HuH-7 (cell line): ENCODE results near the gene TAS2R1.
"Not testable (repeated sequence)": the region's sequence is repeated elsewhere in the genome, so short reads cannot be mapped to it uniquely, and the experiment has no call there.

ENCODE experiments used
- DNase-seq: peaks from one replicate; pipeline ENCODE4 v3.0.0; 2011; ENCODE audit warnings: low spot score

Gene TAS2R1

DNA sequence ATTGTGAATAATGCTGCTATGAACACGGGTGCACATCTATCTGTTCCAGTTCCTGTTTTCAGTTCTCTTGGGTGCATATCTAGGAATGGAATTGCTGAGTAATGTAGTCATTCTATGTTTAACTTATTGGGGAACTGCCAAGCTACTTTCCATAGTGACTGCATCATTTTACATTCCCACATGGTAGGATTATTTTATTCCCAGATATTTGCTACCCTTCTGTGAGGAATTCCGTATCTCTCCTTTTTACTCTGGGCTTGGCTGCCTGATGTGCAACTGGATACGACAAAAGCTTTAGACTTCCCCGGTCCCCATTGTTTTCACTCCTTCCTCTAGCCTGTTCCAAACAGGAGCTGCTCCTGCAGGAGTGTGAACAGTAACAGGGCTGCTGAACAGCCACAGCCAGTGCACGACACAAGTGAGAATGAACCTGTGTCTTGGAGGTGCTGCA, 7.2 kb downstream of the TAS2R1 start:
- DNase-seq, result no peak

DNA sequence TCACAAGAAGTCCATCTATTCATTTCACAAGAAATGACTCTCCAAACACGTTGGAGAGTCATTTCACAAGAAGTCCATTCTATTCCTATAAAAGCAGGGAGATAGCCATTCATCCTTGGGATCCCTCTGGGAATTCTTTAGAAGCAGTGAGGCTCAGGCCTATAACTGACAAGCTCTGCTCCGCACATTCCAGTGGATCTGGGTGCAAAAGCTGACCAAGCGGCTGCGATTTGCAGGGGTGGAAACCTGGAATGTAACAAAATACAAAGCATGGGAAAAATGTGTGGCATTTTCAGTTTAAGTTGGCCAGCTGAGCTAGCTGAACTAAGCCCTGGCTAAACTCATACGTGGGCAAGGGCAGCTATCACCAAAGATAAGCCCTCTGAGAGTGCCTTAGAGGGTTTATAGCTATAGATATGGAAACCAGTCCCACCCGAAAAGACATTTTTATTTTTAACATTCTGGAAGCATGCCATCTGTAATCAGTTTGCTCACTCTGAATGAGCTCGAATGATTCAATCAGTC, 8.7 kb downstream of the TAS2R1 start:
- no peak for DNase-seq

DNA sequence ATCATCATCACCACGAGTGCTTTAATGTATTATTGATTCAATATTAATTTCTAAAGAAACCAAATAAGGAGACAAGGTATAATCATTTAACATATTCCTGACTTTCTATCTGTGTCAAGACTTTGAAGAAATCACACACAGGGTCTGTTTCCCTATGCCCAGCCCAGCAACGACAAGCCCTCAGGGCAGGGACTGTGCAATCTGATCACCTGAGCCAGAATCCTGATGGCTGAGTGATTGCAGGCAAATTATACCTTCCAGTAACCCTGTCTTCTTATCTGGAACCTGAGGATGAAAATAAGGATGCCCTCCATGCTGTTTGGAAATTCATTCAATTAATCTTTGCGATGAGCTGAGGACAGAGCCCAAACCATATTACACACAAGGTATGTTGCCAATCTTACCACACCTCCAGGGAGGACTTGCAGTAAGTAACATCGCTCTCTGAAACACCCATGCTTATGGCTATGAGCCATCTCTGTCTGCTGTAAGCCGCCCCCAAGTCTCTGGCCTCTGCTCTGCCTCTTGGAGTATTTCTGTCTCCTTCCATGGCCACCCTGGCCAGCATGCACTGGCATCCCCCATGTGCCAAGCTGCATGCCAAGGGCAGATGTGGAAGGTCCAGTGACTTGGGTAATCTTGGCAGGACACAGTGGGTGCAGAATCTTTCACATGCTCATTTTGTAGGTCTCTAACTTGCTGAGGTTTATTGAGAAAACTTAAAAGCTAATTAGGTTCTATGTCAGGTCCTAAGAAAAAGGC, 10.6 kb downstream of the TAS2R1 start:
- no peak for DNase-seq

DNA sequence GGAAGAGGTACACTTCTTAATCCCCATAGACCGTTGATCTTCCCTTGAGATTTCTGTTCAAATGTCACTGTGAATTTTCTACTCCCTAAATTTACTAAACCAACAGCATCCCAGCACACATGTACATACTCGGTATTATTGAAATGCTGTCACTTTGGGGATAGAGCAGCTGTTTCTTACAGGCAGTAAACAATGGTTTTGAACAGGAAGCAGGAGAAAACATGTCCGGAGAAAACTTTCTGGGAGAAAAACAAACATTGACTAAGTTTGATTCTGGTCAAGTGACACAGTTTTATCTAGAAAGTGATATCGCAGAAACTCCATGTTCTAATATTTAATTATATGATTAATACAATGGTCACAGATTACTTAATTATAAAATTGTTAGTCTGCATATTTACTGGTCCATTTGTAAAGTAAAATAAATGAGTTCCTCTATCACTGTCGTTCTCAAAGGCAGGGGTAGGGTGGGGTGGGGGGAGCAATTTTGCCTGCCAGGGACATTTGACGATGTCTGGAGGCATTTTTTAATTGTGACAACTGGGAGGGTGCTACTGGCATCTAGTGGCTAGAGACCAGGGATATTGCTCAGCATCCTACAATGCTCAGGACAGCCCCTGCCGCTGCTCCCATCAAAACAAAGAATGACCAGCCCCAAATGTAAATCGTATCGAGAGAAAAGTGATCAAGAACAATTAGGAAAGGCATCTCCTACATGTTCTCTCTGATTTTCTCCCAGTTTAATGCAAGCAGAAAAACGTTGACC, 12.2 kb downstream of the TAS2R1 start:
- DNase-seq, result no peak

DNA sequence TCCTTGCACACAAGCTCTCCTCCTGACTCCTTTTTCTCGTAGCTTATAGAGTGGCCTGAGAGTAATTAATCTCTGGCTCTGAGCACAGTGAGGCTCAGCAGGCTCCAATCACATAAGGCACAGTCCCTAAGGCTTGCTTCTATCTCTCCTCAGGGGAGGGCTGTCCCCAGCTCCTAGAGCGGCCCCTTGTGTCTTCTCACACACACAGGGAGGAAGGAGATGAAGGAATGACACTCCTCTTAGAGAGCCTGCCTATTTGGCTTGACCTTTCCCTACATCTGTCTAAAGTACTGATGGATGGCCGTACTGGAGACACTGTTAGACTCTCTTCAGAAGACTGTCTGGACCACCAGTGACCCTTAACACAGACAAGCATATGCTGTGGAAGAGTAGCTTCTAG, 12.9 kb downstream of the TAS2R1 start:
- DNase-seq, result no peak

DNA sequence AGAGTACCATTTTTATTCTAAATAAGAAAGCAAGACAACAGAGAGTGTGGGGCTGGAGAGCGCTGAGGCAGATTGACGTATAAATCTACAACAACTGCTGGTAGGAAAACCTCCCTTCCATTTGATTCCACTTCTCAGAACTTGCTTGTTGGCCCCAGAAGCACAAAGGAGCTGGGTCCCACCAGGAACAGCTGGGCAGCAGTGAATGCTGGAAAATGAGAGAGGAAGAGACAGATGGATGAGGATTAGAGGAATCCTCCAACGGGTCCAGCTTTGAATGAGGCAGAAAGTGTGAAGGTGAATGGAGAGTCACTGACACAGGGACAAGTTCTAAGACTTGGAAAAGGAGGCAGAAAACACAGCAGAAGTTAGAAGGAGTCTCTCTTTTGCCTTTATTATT, 14.8 kb downstream of the TAS2R1 start:
- no peak for DNase-seq

DNA sequence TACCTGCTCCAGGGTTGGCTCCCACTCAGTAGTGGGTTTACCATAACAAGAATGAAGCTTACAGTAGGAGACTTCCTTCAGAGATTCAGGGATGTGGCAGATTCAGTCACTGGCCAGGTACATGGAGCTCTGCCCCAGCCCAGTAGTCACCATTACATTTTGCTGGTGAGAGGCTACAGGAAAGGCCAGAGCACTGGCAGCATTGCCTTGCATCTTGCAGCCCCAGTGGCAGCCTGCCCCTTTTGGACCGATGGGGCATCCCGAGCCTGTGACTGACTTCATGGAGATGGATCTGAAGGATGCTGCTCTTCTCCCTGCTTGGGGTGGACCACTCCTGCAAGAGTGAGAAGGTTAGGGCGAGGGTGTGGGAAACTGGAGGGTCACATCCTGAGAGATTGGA, 16.8 kb downstream of the TAS2R1 start:
- DNase-seq, result no peak

DNA sequence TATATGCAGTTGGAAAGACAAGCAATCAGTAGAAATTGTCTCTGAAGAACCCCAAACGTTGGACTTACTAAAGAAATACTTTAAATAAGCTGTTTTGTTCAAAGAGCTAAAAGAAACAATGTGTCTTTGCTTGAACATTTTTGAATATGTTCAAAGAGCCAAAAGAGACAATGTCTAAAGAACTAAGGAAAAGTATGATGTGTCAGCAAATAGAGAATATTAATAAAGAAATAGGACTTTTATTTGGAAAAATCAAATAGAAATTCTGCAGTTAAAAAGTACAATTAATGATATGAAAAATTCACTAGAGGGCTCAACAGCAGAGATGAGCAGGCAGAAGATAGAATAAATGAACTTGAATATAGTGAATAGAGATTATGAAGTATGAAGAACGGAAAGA, 19.2 kb downstream of the TAS2R1 start:
- DNase-seq, result no peak

DNA sequence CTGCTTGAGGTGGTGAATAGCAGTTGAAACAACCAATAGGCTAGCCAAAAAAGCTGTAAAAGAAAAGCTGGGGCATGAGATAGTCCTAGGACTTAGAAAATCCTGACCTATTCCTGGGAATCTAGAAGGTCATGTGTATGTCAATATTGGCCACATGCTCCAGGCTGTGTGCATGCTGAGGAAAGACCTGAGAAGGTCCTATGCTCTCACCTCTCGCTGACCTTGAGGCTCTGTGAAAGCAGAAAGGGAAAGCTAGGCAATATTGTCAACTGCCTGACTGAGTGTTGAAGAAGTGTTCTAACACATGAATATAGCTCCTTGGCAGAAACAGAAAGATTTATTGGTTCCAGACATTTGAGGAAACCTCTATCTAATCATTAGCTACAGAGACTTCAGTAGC, 19.8 kb downstream of the TAS2R1 start:
- DNase-seq, result no peak

DNA sequence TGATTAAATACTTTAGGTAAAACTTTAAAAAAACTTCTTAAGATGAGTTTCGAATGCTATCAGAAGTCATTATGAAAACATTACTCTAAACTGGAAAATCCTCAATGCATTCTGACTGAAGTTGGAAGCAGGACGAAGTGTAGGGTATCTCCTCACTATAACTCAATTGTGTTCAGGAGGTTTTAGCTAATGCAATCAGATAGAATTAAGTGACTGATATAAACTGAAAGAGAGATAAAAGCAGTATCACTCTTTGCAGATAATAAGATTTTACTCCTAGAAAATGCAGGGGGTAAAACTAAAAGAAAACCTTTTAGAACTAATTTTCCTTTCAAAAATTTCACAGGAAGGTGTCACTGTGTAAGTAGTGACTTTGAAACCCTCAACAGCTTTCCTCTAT, 22.1 kb downstream of the TAS2R1 start:
- no peak for DNase-seq

DNA sequence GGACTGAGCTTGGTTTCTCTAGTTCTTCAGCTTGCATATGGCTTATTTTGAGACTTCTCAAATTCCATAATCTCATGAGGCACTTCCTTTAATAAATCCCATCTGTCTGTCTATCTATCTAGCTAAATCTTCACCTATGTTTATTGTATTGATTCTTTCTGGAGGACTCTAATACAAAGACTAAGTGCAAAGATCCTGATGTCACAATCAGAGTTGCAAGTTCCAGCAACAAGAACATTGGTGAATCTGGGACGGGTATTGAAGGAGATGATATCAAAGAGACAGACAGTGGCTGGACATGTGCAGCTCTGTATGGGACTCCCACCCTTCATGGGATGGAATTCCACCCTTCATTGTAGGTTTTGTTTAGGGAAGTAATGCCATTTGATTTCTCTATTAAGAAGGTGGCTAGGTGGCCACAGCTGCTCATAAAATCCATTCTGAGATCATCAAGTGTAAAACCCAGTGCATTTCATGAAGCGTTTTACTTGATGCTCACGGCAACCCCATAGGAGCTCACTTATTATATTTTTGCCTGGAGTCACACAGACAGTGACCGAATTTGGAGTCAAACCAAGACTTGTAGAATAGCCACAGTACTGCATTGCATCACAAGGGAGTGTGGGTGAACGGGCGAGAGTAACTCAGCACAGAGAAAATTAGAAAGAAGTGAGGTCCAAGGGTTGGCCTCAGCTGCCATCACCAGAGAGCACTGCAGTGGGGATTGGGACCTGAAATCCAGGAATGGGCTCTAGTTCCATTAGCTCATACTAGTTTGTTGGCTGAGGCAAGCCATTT, 24.9 kb downstream of the TAS2R1 start:
- DNase-seq, result no peak

DNA sequence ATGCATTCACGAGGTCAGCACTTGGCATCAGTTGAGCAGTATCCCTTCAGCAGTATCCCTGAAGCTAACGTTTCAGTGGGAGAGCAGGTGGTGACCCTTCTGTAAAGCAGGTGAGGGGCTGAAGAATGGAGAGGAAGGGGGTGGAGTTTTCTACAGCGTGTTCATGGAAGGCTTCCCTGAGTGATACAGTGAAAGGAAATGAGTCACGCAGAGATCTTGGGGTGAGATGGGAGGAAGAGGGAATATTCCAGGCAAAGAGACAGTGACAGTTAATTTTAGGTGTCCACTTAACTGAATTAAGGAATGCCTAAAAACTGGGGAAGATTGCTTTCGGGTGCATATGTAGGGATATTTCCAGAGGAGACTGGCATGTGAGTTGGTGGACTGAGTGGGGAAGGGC, 25.7 kb downstream of the TAS2R1 start:
- no peak for DNase-seq

DNA sequence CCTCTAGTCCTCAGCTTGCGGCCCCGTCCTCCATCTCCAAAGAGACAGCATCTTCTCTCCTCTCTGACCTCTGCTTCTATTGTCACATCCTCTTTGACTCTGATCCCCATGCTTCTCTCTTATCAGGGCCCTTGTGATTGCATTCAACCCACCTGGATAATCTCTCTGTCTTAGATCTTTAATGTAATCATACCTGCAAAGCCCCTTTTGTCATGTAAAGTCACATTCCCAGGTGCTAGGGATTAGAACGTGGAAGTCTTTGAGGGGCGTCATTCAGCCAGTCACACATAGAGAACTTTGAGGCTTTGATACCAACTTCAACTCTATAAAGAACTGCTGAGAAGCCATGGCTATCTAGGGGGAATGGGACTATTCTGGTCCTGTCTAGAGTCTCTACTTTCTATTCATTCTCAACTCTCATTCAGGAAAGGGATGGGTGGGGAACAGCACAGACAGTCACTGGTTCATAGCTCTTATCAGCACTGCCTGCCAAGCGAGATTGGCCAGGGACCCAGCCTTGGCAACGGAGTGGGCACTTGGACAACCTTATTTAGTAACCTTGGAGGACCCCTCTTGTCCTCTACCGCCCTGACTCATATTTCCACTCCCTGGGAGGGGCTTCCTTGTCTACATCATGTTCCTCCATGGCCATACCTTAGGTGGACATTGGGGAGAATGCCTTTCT, 29.0 kb downstream of the TAS2R1 start:
- no peak for DNase-seq

DNA sequence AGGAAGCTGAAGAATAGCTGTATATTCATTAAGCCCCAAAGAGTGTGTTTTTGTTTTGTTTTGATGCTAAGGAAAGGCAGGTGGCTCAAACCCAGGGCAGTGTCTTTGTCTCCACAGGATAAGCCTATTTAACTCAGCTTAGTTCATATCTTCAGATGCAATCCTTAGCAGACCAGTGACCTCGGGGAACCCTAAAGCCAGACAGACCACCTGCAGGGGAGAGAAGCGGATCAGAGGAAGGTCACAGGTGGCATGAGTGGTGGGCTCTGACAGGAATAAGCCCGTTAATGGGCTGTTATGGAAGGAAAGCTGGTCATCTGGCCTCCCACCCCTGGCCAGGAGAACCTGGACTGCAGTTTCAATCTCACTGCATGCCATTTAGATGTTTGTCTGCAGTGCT, 30.8 kb downstream of the TAS2R1 start:
- no peak for DNase-seq

DNA sequence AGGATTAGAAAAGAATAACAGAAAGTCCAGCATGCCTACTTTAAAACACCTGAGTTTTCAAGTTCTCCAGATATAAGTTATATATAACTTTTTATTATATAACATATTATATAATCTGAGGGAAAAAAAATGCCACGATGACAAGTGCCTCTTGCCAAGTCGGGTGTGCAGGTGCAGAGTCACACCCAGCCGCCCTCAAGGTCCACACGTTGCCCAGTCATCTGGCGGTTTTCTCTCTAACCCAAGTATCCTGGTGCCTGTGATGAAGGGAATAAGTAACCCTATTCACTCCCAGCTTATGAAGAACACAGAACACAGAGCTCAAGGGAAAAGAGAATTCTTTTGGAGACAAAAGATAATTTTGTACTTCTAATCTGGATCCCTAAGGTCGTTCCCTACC, 31.8 kb downstream of the TAS2R1 start:
- DNase-seq, result not testable (repeated sequence)

DNA sequence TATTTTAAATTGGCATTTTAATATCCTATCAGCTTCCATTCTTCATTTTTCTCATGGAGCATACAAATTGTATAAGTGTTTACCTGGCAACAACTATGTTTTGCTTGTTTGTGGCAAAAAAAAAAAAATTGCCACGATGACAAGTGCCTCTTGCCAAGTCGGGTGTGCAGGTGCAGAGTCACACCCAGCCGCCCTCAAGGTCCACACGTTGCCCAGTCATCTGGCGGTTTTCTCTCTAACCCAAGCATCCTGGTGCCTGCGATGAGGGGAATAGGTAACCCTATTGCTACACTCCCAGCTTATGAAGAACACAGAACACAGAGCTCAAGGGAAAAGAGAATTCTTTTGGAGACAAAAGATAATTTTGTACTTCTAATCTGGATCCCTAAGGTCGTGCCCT, 32.8 kb downstream of the TAS2R1 start:
- DNase-seq, result not testable (repeated sequence)

DNA sequence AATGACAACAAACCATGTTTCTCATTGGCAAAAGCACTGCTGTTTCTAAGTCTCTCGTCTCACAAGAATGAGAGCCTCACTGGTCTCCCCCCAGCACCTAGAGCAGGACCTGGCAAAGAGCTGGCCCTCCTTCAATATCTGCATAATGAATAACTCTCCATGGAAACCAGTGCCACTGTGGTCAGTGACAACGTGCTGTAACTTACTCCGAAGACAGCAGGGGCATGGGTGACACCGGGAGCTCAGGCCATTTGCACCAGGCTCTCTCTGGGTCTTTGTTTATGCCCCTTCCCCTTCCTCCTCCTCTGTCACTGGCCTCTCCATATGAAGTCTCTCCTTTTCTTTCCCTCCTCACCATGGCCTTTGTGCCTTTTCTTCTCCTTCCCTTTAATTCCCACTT, 33.3 kb downstream of the TAS2R1 start:
- no peak for DNase-seq

DNA sequence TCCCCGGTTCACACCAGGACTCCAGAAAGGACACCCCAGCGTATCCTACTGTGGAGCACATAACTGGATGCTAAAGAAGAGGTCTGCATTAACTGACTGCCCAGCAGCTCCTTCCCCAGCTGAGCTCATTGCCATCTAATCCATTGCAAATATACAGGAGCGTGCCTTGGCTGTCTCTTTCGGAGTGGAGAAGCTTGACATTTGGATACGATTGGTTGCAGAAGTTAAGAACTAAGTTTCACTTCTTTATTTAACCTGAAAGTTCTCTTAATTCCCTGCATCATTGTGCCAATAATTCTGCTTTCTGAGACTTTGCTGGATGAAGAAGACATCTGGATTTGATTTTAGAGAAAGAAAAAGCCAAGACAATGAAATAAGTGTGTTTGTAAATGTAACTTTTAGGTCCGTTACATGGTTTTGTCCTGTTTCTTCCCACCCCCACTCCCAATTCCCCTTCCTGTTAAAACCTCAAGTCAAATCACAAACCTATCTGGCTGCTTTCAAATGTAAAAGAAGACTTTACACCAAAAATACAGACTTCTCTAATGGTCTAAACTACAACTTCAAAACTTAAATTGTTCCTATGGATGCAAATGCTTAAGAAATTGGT, 33.9 kb downstream of the TAS2R1 start:
- DNase-seq, result no peak

DNA sequence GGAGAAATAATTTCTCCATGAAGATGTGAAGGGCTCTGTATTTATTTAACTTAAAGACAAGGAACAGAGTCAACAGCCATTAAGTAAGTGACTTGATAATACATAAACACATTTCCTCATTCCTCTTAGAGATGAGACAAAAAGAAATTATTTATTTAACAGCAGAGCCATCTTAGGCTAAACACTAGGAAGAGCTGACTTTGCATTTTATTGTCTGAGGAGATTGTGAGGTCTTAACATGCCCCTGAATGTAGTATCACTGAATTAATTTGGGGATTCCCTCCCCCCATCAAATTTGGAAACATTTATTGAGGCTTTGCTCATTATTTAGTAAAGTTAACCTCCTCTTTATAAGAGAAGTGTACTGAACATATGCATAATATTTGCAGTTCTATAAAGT, 35.2 kb downstream of the TAS2R1 start:
- DNase-seq, result no peak

DNA sequence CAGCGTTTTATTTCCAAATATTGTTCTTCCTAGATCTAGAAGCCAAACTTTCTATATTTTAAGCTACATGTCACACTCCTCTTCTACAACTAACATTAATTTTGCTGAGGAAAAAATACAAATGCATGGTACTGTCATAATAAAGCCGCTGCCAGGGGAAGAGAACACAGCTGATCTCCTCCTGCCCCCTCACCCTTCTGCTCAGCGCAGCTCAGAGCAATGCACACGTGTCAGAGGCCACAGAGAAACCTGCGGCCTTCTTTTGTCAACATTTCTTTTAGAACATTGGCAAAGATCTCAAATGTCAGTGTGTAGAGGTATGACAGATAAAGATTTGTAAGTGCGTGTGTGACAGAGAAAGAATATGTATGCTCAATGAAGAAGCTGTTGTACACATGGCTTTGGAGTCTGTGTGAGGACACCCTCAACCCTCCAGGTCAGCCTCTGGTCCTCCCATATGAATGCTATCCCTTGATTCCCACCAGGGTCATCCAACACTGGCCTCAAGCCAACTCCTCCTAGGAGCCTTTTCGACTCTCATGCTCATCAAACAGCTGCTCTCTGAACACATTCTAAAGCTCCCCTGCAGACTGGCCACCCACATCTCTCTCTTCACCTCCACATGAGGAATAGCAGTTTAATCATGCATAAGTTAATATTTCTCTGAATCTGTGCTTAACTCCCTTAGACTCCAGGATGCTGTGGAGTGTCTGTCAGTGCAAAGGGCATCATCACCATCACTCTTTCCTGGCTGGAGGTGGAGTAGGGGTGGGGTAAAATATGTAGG, 40.9 kb downstream of the TAS2R1 start:
- no peak for DNase-seq

DNA sequence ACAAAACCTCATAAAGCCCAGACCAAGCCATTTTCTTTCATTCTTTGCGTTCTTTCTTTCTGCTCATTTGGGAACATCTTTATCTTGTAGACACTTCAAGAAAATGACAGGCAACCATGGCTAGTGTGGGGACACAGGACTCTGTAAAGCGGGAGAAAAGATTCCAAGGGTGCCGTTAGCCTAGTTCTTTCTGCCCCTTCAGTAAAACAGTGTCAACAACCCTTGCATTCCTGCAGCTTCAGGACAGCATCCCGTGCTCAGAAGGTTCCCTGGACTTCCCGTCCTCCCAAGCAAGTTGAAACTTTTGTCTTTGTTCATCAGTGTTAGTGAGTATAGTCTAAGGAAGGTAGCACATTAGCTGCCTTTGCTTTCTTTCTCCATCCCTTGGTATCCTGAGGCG, 41.9 kb downstream of the TAS2R1 start:
- DNase-seq, result no peak
